ENCODE results near the gene GPR135.

The GPR135 gene

GRCh38 chr14:59483363-59483762 lies 18.2 kb upstream of the GPR135 start:
- DNase-seq (ENCODE audit: extremely low read depth, low read depth) = no peak
- TF ChIP-seq CTCF (IDR thresholded peaks at IDR 0.05; ENCODE audit: low read depth, low read length) = no peak

- peak; percentile 70 for DNase-seq (ENCODE audit: extremely low read depth, low read depth)
- TF ChIP-seq CTCF (IDR thresholded peaks at IDR 0.05; ENCODE audit: low read depth, low read length) = no peak; the same call in 1 of the 2 replicates
Measured at GRCh38 chr14:59482541-59483331, 17.6 kb upstream of the GPR135 start.

- TF ChIP-seq CTCF (IDR thresholded peaks at IDR 0.05; ENCODE audit: low read depth, low read length) = no peak
- DNase-seq (ENCODE audit: extremely low read depth, low read depth) = peak; percentile 64
Measured at GRCh38 chr14:59481871-59482540, 16.8 kb upstream of the GPR135 start.

- TF ChIP-seq CTCF (IDR thresholded peaks at IDR 0.05; ENCODE audit: low read depth, low read length) = no peak
- no peak for DNase-seq (ENCODE audit: extremely low read depth, low read depth)
Measured at GRCh38 chr14:59481407-59481806, 16.2 kb upstream of the GPR135 start.

GRCh38 chr14:59480166-59480565 lies 15.0 kb upstream of the GPR135 start:
- TF ChIP-seq CTCF (IDR thresholded peaks at IDR 0.05; ENCODE audit: low read depth, low read length) = no peak
- no peak for DNase-seq (ENCODE audit: extremely low read depth, low read depth)

- no peak for DNase-seq (ENCODE audit: extremely low read depth, low read depth)
- TF ChIP-seq CTCF (IDR thresholded peaks at IDR 0.05; ENCODE audit: low read depth, low read length) = no peak
Measured at GRCh38 chr14:59478540-59478939, 13.4 kb upstream of the GPR135 start.

GRCh38 chr14:59475709-59476108 lies 10.5 kb upstream of the GPR135 start:
- TF ChIP-seq CTCF (IDR thresholded peaks at IDR 0.05; ENCODE audit: low read depth, low read length) = no peak
- no peak for DNase-seq (ENCODE audit: extremely low read depth, low read depth)

Data from AG09319 (cell line).